GM12801 (cell line): ENCODE measurements around the gene MCU.

ENCODE experiments used
- TF ChIP-seq, protein P1 (sequence below): IDR thresholded peaks from one replicate; pipeline ENCODE4 v1.5.1; 2011; ENCODE audit warnings: control low read depth; ENCODE audit not compliant: insufficient read length; ENCODE audit errors: extremely low read depth

MCU gene

DNA sequence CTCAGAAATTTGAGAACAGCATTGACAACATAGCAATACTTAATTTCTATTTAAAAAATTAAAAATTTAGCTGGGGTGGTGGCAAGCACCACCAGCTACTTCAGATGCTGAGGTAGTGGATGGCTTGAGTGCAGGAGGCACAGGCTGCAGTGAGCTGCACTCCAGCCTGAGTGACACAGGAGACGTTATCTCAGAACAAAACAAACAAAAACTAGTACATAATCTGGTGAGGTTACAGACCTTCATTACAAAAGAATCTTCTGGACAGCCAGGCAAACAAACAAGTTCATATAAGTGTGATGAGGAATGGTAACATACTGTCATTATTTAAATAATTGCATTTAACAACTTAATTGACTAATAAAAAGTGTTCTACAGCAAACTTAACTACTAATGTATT, 124.6 kb downstream of the MCU start:
- TF ChIP-seq, protein P1, sequence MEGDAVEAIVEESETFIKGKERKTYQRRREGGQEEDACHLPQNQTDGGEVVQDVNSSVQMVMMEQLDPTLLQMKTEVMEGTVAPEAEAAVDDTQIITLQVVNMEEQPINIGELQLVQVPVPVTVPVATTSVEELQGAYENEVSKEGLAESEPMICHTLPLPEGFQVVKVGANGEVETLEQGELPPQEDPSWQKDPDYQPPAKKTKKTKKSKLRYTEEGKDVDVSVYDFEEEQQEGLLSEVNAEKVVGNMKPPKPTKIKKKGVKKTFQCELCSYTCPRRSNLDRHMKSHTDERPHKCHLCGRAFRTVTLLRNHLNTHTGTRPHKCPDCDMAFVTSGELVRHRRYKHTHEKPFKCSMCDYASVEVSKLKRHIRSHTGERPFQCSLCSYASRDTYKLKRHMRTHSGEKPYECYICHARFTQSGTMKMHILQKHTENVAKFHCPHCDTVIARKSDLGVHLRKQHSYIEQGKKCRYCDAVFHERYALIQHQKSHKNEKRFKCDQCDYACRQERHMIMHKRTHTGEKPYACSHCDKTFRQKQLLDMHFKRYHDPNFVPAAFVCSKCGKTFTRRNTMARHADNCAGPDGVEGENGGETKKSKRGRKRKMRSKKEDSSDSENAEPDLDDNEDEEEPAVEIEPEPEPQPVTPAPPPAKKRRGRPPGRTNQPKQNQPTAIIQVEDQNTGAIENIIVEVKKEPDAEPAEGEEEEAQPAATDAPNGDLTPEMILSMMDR, result no peak

DNA sequence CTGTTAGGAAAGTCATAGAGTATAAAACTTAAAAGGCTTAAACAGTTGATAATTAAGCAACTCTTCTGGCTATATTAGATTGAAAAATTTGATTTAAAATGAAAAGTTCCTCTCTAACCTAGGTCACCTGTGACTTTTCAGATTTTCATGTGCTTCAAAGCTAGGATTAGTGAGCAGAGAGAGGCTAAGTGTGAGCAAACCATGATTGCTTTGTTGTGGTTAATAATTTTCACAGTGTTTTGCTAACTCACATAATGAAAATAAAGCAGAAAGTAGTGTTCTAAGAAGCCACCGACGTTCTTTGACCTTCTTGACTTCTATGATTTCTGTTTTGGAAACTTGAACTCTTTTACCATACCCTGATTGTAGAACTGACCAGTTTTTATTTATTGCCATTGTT, 126.1 kb downstream of the MCU start:
- TF ChIP-seq, protein P1, result no peak

DNA sequence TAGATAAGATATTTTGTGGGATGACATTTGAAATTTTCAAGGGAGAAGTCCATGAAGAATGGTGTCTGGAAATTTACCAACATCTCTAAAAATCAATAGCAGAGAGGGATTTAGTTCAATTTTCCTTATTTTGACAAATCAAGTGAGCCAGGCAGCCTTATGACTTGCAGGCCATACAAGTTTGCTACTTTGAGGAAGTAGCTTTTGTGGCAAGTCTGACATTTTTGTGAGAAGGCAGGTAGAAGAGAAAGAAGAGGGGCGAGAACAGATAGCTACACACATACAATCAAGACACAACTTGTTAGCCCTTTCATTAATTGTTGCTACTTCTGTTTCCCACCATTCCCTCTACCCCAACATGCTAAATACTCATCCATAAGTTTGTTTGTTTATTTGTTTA, 127.1 kb downstream of the MCU start:
- TF ChIP-seq, protein P1, result no peak

DNA sequence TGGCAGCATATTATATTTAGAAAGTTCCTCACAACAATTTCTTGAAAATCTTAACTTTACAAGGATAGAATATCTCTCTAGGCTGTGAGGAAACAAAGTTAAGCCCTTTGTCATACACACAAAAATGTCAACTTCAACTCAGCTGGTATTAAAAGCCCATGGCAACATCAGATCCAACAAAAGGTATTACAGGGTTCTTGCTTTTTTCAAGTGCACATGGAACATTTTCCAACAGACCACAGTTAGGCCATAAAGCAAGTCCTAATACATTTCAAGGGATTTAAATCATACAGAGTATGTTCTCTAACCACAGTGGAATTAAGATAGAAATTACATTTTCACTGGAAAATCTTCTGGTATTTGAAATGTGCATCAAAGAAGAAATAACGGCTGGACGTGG, 129.7 kb downstream of the MCU start:
- TF ChIP-seq, protein P1, result no peak

DNA sequence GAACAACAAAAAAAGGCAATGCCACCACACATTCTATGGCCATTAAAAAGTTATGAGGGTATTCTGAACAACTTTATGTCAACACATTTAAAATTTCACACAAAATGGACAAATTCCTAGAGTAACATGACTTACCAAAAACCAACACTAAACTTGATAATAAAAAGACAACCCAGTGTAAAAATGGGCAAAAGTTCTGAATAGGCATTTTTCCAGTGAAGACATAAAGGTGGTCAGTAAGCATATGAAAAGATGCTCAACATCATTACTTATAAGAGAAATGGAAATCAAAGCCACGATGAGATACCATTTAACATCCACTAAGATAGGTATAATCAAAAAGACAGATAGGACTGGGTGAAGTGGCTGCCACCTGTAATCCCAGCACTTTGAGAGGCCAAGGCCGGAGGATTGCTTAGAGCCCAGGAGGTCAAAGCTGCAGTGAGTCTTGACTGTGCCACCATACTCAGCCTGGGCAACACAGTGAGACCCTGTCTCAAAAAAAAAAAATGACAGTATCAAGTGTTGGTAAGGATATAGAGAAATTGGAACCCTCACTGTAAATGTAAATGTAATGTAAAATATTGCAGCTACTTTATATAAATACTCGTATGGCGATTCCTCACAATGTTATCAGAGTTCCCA, 130.5 kb downstream of the MCU start:
- TF ChIP-seq, protein P1, result no peak

DNA sequence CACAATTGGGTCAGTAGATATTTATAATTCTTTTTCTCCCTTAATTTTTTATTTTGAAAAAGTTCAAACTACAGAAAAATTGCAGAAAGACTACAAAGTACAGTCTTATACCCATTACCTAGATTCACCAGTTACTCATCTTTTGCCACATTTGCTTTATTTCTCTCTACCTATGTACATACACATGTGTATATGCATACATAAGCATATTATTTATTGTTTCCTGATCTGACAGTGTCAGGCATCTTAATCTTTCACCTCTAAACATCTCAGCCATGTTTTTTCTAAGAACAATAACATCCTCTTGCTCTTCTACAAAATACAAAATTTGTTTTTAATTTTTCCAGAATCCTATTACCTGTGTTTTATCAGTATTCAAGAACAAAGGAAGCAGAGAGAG, 133.2 kb downstream of the MCU start:
- TF ChIP-seq, protein P1, result no peak

DNA sequence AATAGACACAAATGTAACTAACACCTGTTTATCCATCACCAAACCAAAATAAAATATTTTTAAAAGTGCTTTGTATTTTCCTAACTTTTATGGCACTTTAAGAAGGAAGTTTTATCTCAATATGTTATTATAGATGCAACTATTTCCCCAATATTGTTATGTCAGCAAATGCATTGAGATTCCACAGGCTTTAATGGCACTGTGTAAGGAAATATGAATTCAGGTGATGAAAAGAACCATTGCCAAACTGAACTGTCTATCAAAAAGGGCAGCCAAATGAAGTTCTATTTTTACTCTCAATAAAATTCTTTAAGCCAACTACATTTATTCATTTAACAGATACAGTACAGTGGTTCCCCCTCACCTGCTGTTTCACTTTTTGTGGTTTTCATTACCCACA, 134.4 kb downstream of the MCU start:
- TF ChIP-seq, protein P1, result no peak
